Measurements from ENCODE around the gene PNMA8A.

DNA sequence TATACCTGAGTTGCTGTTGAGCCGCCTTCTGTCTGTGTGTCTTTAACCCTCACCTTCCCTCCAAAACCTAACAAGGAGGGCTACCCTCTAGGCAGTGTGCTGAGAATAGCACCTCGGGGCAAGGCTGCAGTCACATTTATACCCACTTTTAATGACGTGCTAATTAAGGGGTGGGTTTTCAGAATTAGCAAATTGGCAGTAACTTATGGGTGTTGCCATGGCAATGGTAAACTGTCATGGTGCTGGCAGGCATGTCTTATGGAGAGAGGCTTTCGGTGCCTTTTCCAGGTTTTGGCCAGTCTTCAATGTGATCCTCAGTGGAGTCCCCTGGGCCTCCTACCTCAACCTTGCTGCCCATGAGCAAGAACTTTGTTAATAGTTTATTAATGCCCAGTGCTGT, 1.2 kb upstream of the PNMA8A start:
- TF ChIP-seq CTCF (conservative IDR thresholded peaks at IDR 0.05; ENCODE audit: low read depth in 2 of 2) (no peak), EZH2phosphoT487 (IDR thresholded peaks at IDR 0.05; ENCODE audit: unreplicated experiment) (no peak), ZNF331 (CRISPR knock-in tag; IDR thresholded peaks at IDR 0.05; ENCODE audit: low read depth) (no peak), POLR2AphosphoS5 (IDR thresholded peaks at IDR 0.05; ENCODE audit: low read depth) (no peak), EZH2 (IDR thresholded peaks at IDR 0.05; ENCODE audit: low read depth, unreplicated experiment) (no peak)
- TF ChIP-seq, protein P1, sequence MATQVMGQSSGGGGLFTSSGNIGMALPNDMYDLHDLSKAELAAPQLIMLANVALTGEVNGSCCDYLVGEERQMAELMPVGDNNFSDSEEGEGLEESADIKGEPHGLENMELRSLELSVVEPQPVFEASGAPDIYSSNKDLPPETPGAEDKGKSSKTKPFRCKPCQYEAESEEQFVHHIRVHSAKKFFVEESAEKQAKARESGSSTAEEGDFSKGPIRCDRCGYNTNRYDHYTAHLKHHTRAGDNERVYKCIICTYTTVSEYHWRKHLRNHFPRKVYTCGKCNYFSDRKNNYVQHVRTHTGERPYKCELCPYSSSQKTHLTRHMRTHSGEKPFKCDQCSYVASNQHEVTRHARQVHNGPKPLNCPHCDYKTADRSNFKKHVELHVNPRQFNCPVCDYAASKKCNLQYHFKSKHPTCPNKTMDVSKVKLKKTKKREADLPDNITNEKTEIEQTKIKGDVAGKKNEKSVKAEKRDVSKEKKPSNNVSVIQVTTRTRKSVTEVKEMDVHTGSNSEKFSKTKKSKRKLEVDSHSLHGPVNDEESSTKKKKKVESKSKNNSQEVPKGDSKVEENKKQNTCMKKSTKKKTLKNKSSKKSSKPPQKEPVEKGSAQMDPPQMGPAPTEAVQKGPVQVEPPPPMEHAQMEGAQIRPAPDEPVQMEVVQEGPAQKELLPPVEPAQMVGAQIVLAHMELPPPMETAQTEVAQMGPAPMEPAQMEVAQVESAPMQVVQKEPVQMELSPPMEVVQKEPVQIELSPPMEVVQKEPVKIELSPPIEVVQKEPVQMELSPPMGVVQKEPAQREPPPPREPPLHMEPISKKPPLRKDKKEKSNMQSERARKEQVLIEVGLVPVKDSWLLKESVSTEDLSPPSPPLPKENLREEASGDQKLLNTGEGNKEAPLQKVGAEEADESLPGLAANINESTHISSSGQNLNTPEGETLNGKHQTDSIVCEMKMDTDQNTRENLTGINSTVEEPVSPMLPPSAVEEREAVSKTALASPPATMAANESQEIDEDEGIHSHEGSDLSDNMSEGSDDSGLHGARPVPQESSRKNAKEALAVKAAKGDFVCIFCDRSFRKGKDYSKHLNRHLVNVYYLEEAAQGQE (IDR thresholded peaks at IDR 0.05; ENCODE audit: unreplicated experiment): no peak
